HG02970 (cell line): ENCODE data around the gene LIPT1.
A peak's percentile ranks its signal among the peaks of the same experiment; 100 is the strongest.
"Not testable (repeated sequence)": the region's sequence is repeated elsewhere in the genome, so short reads cannot be mapped to it uniquely, and the experiment has no call there.

Experiments
- ATAC-seq: cut with Tn5 transposase; IDR thresholded peaks from one replicate; pipeline ENCODE4 v1.9.1; 2021; ENCODE audit warnings: mild to moderate bottlenecking, moderate library complexity, moderate number of reproducible peaks; ENCODE audit not compliant: unreplicated experiment, low FRiP score

Gene LIPT1

GRCh38 chr2:99154643-99155536 is at the start of gene LIPT1, which contains the start of gene TSGA10:
TSS of gene LIPT1 (plus strand) at chr2:99154967. CDS start at chr2:99161958, 6,991 bp downstream.
TSS of gene TSGA10 (minus strand) at chr2:99154942. CDS start at chr2:99109439, 45,503 bp downstream.
- peak; percentile 95 for ATAC-seq

GRCh38 chr2:99106913-99107312 is 47.9 kb upstream of the LIPT1 start:
- ATAC-seq = no peak

GRCh38 chr2:99111236-99111635 is 43.5 kb upstream of the LIPT1 start:
- no peak for ATAC-seq

GRCh38 chr2:99111945-99112344 is 42.8 kb upstream of the LIPT1 start:
- ATAC-seq = no peak

- no peak for ATAC-seq
Measured at GRCh38 chr2:99112617-99113016, 42.1 kb upstream of the LIPT1 start.

GRCh38 chr2:99127981-99128380 is 26.8 kb upstream of the LIPT1 start:
- ATAC-seq = no peak

- ATAC-seq = not testable (repeated sequence)
Measured at GRCh38 chr2:99135044-99135556, 19.7 kb upstream of the LIPT1 start.

GRCh38 chr2:99139003-99139402 is 15.8 kb upstream of the LIPT1 start:
- no peak for ATAC-seq

- ATAC-seq = no peak
Measured at GRCh38 chr2:99140056-99140859, 14.5 kb upstream of the LIPT1 start.

- ATAC-seq = peak; percentile 33
Measured at GRCh38 chr2:99140860-99141109, 14.0 kb upstream of the LIPT1 start.

GRCh38 chr2:99141110-99142108 is 13.4 kb upstream of the LIPT1 start, which contains the start of gene C2orf15:
TSS of gene C2orf15 (plus strand) at chr2:99141707. CDS start at chr2:99150559, 8,852 bp downstream.
- ATAC-seq = peak; percentile 87

GRCh38 chr2:99150706-99151105 is 4.1 kb upstream of the LIPT1 start:
- ATAC-seq = no peak

- no peak for ATAC-seq
Measured at GRCh38 chr2:99152199-99152895, 2.4 kb upstream of the LIPT1 start.

GRCh38 chr2:99153921-99154604 is 704 bp upstream of the LIPT1 start:
- ATAC-seq = no peak

- ATAC-seq = no peak
Measured at GRCh38 chr2:99156891-99157290, 2.1 kb downstream of the LIPT1 start.

- ATAC-seq = no peak
Measured at GRCh38 chr2:99158599-99158998, 3.8 kb downstream of the LIPT1 start.

- no peak for ATAC-seq
Measured at GRCh38 chr2:99159594-99159993, 4.8 kb downstream of the LIPT1 start.

GRCh38 chr2:99166218-99166617 is 11.5 kb downstream of the LIPT1 start:
- no peak for ATAC-seq

GRCh38 chr2:99169534-99169933 is 14.8 kb downstream of the LIPT1 start:
- no peak for ATAC-seq
